Gastroesophageal sphincter (tissue), 4 donors: Measurements from ENCODE around the gene ID3. TPM values are rescaled to one million over a fixed set of nuclear protein-coding genes. Genes with fewer than 3 reads are reported as not detected.
A peak's percentile ranks its signal among the peaks of the same experiment; 100 is the strongest.

ENCODE experiments used
- ATAC-seq: fragments of 150-250 bp; one replicate; pipeline ENCODE4 v1.9.1; 2016; ENCODE audit warnings: mild to moderate bottlenecking, moderate library complexity
- H3K27ac ChIP-seq, 4 donors: fragments of 200-600 bp; sonication (generic) in 3 of 4; 1 replicate in 3 of 4; 2 replicates in 1 of 4; pipeline ENCODE4 v1.5.1; 2016 to 2019
- H3K27me3 ChIP-seq: fragments of 200-600 bp; sonication (generic); one replicate; pipeline ENCODE4 v1.5.1; 2019
- H3K36me3 ChIP-seq, 2 donors: fragments of 200-600 bp; sonication (generic); one replicate each; pipeline ENCODE4 v1.5.1; 2019; ENCODE audit warnings: control low read depth in 1 of 2
- H3K4me1 ChIP-seq, 3 donors: fragments of 200-600 bp; sonication (generic); 1 replicate in 2 of 3; 2 replicates in 1 of 3; pipeline ENCODE4 v1.5.1; 2016 to 2019; ENCODE audit warnings: control low read depth in 2 of 3
- H3K4me3 ChIP-seq, 2 donors: fragments of 200-600 bp; sonication (generic); one replicate each; pipeline ENCODE4 v1.5.1; 2019; ENCODE audit warnings: mild to moderate bottlenecking in 1 of 2, moderate library complexity in 1 of 2
- H3K9me3 ChIP-seq, 3 donors: fragments of 200-600 bp; sonication (generic); one replicate each; pipeline ENCODE4 v1.5.1; 2017 to 2019; ENCODE audit warnings: control low read depth in 2 of 3
- EP300 ChIP-seq: sonication (generic); formaldehyde crosslinking; IDR thresholded peaks from one replicate; pipeline ENCODE4 v1.6.1; 2017; ENCODE audit warnings: antibody characterized with exemption, mild to moderate bottlenecking
- POLR2A ChIP-seq, 2 donors: fragments of 450-650 bp; IDR thresholded peaks; one replicate each; pipeline ENCODE4 v1.6.1; 2017; ENCODE audit warnings: antibody characterized with exemption in 2 of 2, mild to moderate bottlenecking in 2 of 2, moderate library complexity in 1 of 2
- POLR2AphosphoS5 ChIP-seq: sonication (generic); formaldehyde crosslinking; IDR thresholded peaks from one replicate; pipeline ENCODE4 v1.6.1; 2017; ENCODE audit warnings: antibody characterized with exemption
- WGBS, 2 donors: methylation state at CpG; one replicate each; pipeline ENCODE4 v1.1.5; 2018; ENCODE audit warnings: low coverage in 1 of 2; 5-methylcytosine and 5-hydroxymethylcytosine counted together
- total RNA-seq, 4 donors: library from RNA; depleted of rRNA; stranded (reverse); fragments of >200 nt; gene quantifications; one replicate each; pipeline ENCODE4 v1.1.0, GENCODE V29; 2016
- TF ChIP-seq, protein P1 (sequence below), 4 experiments: fragments of 200-600 bp in 2 of 4; fragments of 450-650 bp in 2 of 4; sonication (generic) in 1 of 4; IDR thresholded peaks; one replicate each; pipeline ENCODE4 v1.5.1; 2017 to 2019; ENCODE audit warnings: antibody characterized with exemption in 4 of 4, mild to moderate bottlenecking in 2 of 4, moderate library complexity in 2 of 4

The ID3 gene
- total RNA-seq, 4 donors from 2014 or later: 144 to 270 (median 221) TPM

DNA sequence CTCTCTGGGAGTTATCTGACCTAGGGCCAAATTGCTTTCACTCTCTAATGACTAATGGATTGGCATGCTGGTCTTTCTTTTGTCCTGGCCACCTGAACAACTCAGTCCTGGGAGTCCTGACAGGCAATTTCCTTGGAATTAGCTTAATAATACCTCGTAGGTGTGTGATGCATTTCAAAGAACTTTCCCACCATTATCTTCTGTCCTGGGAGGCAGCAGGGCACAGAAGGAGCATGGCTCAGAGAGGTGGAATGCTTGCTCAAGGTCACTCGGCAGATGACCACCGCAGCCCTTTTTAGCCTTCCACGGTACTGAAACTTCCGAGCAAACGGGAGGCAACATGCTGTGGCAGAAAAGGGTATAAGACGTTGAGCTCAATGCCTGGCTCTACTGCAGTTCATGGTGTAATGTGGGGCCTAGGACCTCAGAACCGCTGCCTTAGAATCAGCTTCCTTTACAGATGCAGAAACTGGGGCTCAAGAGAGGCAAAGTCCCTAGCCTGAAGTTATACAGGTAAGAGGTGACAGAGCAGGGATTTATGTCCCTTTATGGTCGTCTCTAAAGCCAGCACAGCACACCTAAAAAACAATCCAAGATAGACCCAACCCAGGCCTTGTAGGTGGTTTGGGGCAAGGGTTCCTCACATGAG, 3.2 kb downstream of the ID3 start:
- Histone ChIP-seq H3K36me3 (peaks cover 0 to 11% of the 10 kb centered on the region in 2 donors), H3K4me3 (peak overlapping the region; percentile 43 to 88), H3K27me3 (no peaks in the 10 kb centered on the region), H3K27ac (peak overlapping the region; percentile 94 to 98 (median 97)), H3K9me3 (no peaks in the 10 kb centered on the region), H3K4me1 (peaks cover 12 to 86% (median 22%) of the 10 kb centered on the region in 3 donors)
- WGBS, 2 donors: 22% methylated on average over 5 of the region's 9 CpGs; no CpG with 5 or more reads in 1 of the 2 donors
- TF ChIP-seq, protein P1, sequence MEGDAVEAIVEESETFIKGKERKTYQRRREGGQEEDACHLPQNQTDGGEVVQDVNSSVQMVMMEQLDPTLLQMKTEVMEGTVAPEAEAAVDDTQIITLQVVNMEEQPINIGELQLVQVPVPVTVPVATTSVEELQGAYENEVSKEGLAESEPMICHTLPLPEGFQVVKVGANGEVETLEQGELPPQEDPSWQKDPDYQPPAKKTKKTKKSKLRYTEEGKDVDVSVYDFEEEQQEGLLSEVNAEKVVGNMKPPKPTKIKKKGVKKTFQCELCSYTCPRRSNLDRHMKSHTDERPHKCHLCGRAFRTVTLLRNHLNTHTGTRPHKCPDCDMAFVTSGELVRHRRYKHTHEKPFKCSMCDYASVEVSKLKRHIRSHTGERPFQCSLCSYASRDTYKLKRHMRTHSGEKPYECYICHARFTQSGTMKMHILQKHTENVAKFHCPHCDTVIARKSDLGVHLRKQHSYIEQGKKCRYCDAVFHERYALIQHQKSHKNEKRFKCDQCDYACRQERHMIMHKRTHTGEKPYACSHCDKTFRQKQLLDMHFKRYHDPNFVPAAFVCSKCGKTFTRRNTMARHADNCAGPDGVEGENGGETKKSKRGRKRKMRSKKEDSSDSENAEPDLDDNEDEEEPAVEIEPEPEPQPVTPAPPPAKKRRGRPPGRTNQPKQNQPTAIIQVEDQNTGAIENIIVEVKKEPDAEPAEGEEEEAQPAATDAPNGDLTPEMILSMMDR (IDR thresholded peaks at IDR 0.05): no peak
- TF ChIP-seq POLR2AphosphoS5 (peak; percentile 65), POLR2A (IDR thresholded peaks at IDR 0.05) (peak in 1 of 2 donors; percentile 27)
- no peak for ATAC-seq

DNA sequence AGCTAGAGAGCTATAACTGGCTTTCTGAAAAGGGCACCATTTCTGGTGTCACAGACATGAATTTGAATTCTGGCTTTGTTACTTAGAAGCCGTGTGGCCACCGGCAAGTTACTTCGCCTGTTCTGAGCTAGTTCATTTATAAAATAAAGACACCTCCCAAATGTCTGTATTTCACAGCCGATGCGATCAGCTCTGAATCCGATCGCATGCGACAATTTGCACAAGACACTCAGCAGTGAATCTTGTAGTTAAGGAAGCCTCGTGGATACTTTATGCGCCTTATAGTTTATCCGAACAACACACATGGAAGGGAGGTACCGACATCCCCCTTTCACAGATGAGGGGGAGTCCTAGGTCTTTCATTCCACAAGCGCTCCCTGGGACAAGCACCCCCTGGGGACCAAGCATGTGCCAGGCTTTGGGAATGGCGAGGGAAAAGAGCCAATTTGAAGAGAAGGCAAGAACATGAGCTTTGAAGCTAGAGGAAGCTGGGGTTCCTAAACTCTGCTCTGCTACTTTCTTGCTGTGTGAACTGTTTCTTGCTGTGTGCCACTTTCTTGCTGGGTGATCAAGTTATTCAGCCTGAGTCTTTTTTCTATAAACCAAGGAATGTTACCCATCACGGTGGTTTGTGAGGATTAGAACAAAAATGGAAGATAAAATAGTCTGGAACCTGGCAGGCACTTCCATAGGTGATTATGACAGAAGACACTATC, 3.9 kb downstream of the ID3 start:
- Histone ChIP-seq H3K9me3 (no peaks in the 10 kb centered on the region), H3K27ac (peak overlapping the region; percentile 94 to 98 (median 97)), H3K27me3 (no peaks in the 10 kb centered on the region), H3K4me1 (peaks cover 5 to 86% (median 15%) of the 10 kb centered on the region in 3 donors), H3K4me3 (peak overlapping the region; percentile 43 to 88), H3K36me3 (peaks cover 0 to 11% of the 10 kb centered on the region in 2 donors)
- no peak for ATAC-seq
- 8 to 17% methylated on average over 4 to 13 of the region's 15 CpGs for WGBS, 2 donors
- TF ChIP-seq, protein P1 (IDR thresholded peaks at IDR 0.05): peak in 2 of 4 experiments; percentile 2 to 14
- no peak for TF ChIP-seq POLR2AphosphoS5

DNA sequence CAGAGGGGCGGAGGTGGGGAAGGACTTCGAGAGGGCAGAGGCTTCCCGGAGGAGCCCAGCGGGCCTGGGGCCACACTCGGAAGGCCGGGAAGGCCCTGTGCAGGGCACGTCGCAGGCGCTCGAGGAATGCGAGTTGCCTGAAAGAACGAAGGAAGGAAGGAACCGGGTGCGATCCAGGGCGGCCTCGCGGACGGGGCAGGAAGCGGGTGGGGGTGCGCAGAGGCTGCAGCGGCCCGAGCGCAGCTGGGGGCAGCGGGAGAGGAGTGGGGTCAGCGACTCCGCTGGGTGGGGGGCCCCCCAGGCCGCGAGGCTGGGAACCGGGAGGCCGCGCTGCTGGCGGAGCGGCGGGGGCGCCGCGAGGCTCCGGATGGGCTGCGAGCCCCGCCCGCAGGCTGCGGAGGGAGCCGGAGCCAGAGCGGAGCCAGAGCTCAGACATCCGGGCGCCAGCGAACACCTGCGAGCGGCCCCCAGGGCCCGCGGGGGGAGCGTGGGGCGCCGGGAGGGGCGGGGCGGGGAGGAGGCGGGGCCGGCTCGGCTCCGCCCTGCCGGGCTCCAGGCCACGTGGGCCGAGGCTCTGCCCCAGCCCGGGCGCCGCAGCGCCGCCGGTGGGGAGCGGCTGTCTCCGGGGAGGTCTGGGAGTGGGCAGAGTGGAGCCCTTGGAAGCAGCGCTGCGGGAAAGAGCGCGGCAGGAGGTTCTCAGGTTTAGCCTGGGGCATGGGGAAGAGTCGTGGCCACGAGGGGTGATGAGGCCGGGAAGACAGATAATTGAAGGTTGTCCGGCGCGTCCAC, 4.6 kb downstream of the ID3 start:
- Histone ChIP-seq H3K9me3 (no peaks in the 10 kb centered on the region), H3K27me3 (no peaks in the 10 kb centered on the region), H3K27ac (peak overlapping the region; percentile 94 to 98 (median 97)), H3K36me3 (peaks cover 0 to 11% of the 10 kb centered on the region in 2 donors), H3K4me1 (peaks cover 0 to 81% (median 10%) of the 10 kb centered on the region in 3 donors), H3K4me3 (peak overlapping the region; percentile 43 to 88)
- WGBS, 2 donors: 0 to 1% methylated on average over 3 to 14 of the region's 81 CpGs
- ATAC-seq: peak; percentile 78
- TF ChIP-seq, protein P1 (IDR thresholded peaks at IDR 0.05): peak in 2 of 4 experiments; percentile 32 to 52
- TF ChIP-seq POLR2A (IDR thresholded peaks at IDR 0.05) (peak; percentile 88 to 90), POLR2AphosphoS5 (peak; percentile 89), EP300 (no peak)

DNA sequence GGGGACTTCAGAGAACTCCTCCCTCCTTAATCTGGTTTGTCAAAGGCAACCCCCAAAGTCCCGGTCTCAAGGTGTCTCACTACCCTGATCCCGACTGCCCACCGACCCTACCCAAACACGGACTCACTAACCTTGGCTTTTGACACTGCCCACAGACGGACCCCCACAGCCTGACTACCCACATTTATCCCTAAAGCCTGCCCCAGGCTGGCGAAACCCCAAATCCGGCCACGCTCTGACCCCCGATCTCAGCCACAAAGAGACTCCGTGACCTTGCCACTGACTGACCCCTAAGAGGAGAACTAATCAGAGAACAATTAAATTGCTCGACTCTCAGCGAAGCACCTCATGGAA, 5.2 kb downstream of the ID3 start:
- Histone ChIP-seq H3K4me3 (peak overlapping the region; percentile 22 to 88), H3K9me3 (no peaks in the 10 kb centered on the region), H3K36me3 (peaks cover 0 to 11% of the 10 kb centered on the region in 2 donors), H3K27me3 (no peaks in the 10 kb centered on the region), H3K27ac (peak overlapping the region; percentile 70 to 98 (median 97)), H3K4me1 (peaks cover 0 to 81% (median 10%) of the 10 kb centered on the region in 3 donors)
- TF ChIP-seq POLR2A (IDR thresholded peaks at IDR 0.05) (no peak), EP300 (no peak), POLR2AphosphoS5 (no peak)
- TF ChIP-seq, protein P1 (IDR thresholded peaks at IDR 0.05): no peak
- ATAC-seq: no peak
- WGBS, 2 donors: 22% methylated on average over 4 of the region's 12 CpGs; no CpG with 5 or more reads in 1 of the 2 donors
